ACC112 (cell line): ENCODE measurements around the gene AQP12A.

Experiments
- H2AFZ ChIP-seq: fragments of 200-600 bp; sonication (generic); one replicate; pipeline ENCODE4 v1.6.0; 2017; ENCODE audit warnings: antibody characterized with exemption, low read length; ENCODE audit not compliant: unreplicated experiment
- H3K27ac ChIP-seq: fragments of 200-600 bp; sonication (generic); 2 replicates; pipeline ENCODE4 v1.5.1; 2014; ENCODE audit warnings: low read depth, mild to moderate bottlenecking, antibody characterized with exemption, low read length, moderate library complexity
- H3K27me3 ChIP-seq: fragments of 200-600 bp; sonication (generic); 2 replicates; pipeline ENCODE4 v1.6.1; 2014; ENCODE audit warnings: mild to moderate bottlenecking, antibody characterized with exemption, low read length, moderate library complexity, mixed read lengths; ENCODE audit not compliant: insufficient read depth
- H3K36me3 ChIP-seq: fragments of 200-600 bp; sonication (generic); 2 replicates; pipeline ENCODE4 v1.6.1; 2016; ENCODE audit warnings: mild to moderate bottlenecking, antibody characterized with exemption, low read length, moderate library complexity, mixed read lengths; ENCODE audit not compliant: insufficient read depth
- H3K4me1 ChIP-seq: fragments of 200-600 bp; sonication (generic); one replicate; pipeline ENCODE4 v1.6.1; 2016; ENCODE audit warnings: low read length, mixed read lengths; ENCODE audit not compliant: insufficient read depth, unreplicated experiment, control insufficient read depth
- H3K4me3 ChIP-seq: fragments of 200-600 bp; sonication (generic); 2 replicates; pipeline ENCODE4 v1.5.1; 2014; ENCODE audit warnings: mild to moderate bottlenecking, low read depth, low read length
- H3K79me2 ChIP-seq: fragments of 200-600 bp; sonication (generic); one replicate; pipeline ENCODE4 v1.6.0; 2016; ENCODE audit warnings: low read length; ENCODE audit not compliant: control insufficient read depth, unreplicated experiment, insufficient read depth

AQP12A gene

DNA sequence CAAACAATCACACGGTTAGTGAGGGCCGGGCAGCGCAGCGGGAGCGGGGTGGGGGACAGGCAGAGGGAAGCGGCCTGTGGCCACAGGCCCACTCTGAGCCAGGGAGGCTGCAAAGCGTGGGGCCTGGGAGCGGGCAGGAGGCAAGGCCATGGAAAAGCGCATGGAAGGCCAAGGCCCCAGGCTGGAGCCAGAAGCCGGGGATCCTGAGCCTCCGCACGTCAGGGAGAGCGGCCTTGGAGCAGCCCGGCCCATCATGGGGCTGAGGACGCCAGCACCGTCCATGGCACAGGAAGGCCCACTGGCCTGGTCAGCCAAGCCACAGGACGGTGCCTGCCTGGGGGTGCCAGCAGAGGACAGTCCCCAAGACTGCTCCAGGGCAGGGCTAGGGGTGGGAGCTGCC, 43.1 kb downstream of the AQP12A start:
- no peaks in the 10 kb centered on the region for H3K36me3 ChIP-seq
- H3K4me3 ChIP-seq, result no peak overlapping the region
- peaks cover 40% of the 10 kb centered on the region for H3K27me3 ChIP-seq
- H3K27ac ChIP-seq, result no peak overlapping the region
- H3K4me1 ChIP-seq, result peaks cover 3% of the 10 kb centered on the region
- H2AFZ ChIP-seq, result no peak overlapping the region
- no peaks in the 10 kb centered on the region for H3K79me2 ChIP-seq

DNA sequence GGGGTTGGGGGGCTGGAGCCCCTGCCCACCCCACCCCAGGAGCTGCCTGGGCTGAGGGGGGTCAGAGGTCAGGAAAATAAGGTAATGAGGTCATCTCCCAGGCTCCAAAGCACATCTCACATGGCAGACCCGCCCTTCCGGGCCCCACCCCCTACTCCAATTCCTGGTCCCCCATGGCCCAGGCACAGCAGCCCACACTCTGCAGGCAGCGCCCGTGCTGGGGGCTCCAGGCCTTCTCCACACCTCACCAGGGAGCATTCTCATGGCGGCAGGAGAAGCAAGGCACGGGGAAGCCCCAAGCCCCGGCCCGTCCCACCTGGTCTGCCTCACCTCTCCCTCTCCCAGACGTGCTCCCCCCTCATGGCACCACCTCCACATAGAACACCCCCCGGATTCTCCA, 43.8 kb downstream of the AQP12A start:
- no peak overlapping the region for H2AFZ ChIP-seq
- H3K27me3 ChIP-seq, result peaks cover 35% of the 10 kb centered on the region
- H3K36me3 ChIP-seq, result no peaks in the 10 kb centered on the region
- H3K79me2 ChIP-seq, result no peaks in the 10 kb centered on the region
- H3K27ac ChIP-seq, result no peak overlapping the region
- peaks cover 3% of the 10 kb centered on the region for H3K4me1 ChIP-seq
- H3K4me3 ChIP-seq, result no peak overlapping the region

DNA sequence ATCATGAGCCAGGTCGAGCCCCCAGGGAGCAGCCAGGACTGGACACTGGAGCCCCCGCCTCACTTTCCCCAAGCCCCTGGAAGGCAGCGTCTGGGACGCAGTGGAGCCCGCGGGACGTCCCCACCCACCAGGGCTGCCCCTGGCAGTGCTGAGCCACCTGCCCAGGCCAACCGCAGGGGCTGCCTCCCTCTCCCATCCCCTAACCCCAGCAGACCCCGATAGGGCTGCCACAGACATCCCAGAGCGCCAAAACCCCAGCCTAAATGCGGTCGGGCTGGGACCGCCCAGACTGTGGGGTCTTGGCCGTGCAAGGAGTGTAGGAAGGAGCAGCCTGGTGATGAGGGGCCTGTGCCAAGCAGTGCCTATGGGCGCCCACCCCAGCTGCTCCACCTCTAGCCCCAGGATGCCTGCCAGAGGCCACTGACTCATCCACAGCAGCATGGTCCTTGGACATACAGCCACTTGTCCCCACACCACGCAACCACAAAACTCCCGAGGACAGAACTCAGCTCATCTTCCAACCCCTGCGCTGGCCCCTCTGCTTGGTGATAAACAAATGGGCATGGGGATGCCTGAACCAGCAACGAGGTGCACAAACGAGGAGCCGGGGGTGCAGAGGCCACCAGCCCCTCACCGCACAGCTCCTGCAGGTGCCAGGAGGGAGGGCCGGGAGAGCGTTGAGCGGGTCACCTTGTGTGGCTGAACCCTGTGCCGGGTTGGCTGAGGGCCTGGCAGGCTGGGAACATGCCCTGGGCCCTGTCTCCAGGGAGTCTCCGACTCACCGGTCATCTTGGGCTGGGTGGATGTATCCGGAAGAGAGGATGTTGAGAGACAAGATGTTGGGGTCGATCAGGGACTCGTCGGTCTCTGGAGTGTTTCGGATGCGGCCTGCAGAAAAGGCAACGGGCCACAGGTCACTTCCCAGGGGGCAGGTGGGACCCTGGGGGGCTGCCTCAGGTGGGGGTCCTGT, 44.9 kb downstream of the AQP12A start:
- no peak overlapping the region for H3K4me3 ChIP-seq
- no peak overlapping the region for H2AFZ ChIP-seq
- H3K27me3 ChIP-seq, result peaks cover 25% of the 10 kb centered on the region
- no peak overlapping the region for H3K27ac ChIP-seq
- H3K36me3 ChIP-seq, result no peaks in the 10 kb centered on the region
- peaks cover 3% of the 10 kb centered on the region for H3K4me1 ChIP-seq
- H3K79me2 ChIP-seq, result no peaks in the 10 kb centered on the region

DNA sequence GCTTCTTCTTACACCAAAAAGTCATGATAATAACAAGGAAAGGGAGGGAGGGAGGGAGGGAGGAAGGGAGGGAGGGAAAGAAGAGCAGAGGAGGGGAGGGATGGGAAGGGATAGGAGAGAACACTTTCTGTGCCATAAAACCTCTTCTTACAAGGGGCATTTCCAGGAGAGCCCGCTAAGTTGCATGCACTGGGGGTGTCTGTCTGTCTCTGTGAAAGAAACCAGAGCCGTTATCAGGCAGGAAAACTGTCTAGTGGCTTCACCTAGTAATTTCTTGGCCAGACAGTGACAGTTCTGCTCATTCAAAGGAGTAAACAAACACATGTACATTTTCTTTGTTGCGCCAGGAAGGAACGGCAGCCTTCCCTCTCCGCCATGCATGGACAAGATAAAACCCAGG, 45.8 kb downstream of the AQP12A start:
- Histone ChIP-seq H2AFZ (no peak overlapping the region), H3K36me3 (no peaks in the 10 kb centered on the region), H3K79me2 (no peaks in the 10 kb centered on the region), H3K27me3 (peaks cover 30% of the 10 kb centered on the region), H3K4me3 (no peak overlapping the region), H3K27ac (no peak overlapping the region), H3K4me1 (peaks cover 3% of the 10 kb centered on the region)

DNA sequence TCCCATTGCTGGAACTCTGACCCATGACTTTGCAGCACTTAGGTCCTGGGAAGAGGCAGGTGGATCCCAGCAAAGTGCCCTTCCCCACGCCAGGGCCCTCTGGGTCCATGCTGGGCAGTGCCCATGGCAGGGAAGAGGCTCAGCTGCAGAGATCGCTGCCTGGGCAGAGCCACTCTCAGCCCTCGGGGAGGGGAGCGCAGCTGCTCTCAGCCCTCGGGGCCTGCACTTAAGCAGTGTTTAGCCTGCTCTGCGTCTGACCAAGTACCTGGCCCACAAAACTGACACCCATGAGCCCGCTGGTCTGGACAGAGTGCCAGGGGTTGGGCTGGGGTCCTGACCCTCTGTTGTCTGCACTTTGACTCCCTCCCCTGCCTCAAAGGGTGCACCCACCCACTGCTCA, 46.3 kb downstream of the AQP12A start:
- peaks cover 30% of the 10 kb centered on the region for H3K27me3 ChIP-seq
- no peaks in the 10 kb centered on the region for H3K79me2 ChIP-seq
- no peak overlapping the region for H3K27ac ChIP-seq
- H2AFZ ChIP-seq, result no peak overlapping the region
- peaks cover 3% of the 10 kb centered on the region for H3K4me1 ChIP-seq
- no peak overlapping the region for H3K4me3 ChIP-seq
- H3K36me3 ChIP-seq, result no peaks in the 10 kb centered on the region

DNA sequence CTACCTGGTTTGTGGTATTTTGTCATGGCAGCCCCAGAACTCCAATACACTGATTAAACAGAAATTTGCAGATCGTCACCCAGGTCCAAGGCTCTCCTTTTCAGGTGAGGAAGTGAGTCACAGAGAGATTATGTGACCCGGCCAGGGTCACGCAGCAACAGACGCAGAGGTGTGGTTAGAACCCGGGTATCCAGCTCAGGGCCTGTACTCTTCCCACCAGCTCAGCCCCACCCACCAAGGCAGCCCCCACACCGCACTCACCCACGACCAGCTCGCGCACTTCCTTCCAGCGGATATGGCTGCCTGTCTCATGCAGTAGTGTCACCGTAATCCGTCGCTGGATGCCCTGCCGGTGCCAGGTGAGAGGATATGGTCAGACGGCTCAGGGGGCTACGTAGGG, 48.1 kb downstream of the AQP12A start:
- Histone ChIP-seq H3K4me3 (no peak overlapping the region), H3K36me3 (no peaks in the 10 kb centered on the region), H2AFZ (no peak overlapping the region), H3K27me3 (peaks cover 30% of the 10 kb centered on the region), H3K27ac (no peak overlapping the region), H3K4me1 (peaks cover 3% of the 10 kb centered on the region), H3K79me2 (no peaks in the 10 kb centered on the region)

DNA sequence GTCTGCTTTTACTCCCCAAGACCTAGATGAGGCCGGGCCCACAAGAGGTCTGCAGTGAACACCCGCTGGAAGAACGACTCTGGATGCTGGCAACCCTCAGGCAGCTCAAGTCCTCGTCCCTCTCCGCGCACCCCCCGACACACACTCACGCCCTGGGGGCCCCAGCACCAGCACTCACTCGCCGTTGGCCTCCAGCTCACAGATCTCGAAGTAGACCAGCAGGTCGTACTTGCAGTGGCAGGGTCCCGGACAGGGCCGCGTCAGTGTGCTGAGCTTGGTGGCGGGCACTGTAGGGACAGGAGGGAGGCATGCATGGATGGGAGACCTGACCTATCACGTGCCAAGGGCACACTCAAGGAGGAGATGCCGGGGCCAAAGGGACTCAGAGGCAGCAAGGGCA, 49.4 kb downstream of the AQP12A start:
- H3K36me3 ChIP-seq, result no peaks in the 10 kb centered on the region
- H3K27me3 ChIP-seq, result peaks cover 30% of the 10 kb centered on the region
- no peaks in the 10 kb centered on the region for H3K79me2 ChIP-seq
- H2AFZ ChIP-seq, result no peak overlapping the region
- H3K4me1 ChIP-seq, result peaks cover 3% of the 10 kb centered on the region
- no peak overlapping the region for H3K4me3 ChIP-seq
- no peak overlapping the region for H3K27ac ChIP-seq

DNA sequence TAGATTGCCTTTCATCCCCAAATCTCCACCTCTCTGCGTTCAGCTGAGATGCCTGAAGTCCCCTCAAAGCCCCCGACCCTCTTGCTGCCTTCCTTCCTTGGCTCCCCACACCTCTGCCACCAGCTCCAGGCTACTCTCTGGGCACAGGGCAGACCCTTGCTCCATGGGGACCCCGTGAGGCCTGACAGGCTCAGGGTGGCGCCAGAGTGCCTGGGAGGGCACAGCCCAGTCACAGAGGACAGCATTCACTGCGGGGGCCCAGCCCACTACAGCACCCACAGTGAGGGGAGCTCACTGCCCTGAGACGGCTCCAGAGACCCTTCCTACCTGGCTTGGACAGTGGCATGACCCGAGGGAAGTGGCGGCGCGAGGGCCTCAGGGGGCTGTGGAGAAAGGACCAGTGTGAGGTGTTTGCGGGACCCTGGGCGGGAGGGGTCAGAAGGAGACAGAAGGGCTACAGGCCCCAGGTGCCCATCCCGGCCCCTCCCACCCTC, 51.0 kb downstream of the AQP12A start:
- Histone ChIP-seq H3K4me3 (no peak overlapping the region), H3K27me3 (peaks cover 24% of the 10 kb centered on the region), H3K27ac (no peak overlapping the region), H3K4me1 (no peaks in the 10 kb centered on the region), H3K36me3 (no peaks in the 10 kb centered on the region), H3K79me2 (no peaks in the 10 kb centered on the region), H2AFZ (no peak overlapping the region)

DNA sequence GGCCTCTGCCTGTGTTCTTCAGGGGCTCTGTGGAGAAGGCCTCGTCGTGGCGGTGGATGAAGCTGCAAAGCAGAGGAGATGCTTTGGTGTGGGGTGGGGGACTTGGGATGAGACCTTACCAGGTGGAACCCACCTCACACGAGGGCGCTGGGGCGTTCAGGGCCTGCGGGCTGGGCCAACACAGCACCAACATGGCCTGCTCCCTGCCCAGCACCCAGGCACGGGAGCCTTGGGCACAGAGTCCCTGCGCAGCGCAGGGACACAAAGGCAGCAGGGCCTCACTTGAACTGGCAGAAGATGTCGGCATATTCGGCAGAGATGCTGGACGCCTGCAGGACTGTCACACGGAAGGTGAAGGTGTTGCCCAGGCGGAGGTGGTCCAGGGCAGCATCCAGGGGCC, 53.8 kb downstream of the AQP12A start:
- H3K4me1 ChIP-seq, result no peaks in the 10 kb centered on the region
- H2AFZ ChIP-seq, result no peak overlapping the region
- no peaks in the 10 kb centered on the region for H3K36me3 ChIP-seq
- H3K27ac ChIP-seq, result no peak overlapping the region
- H3K79me2 ChIP-seq, result no peaks in the 10 kb centered on the region
- H3K4me3 ChIP-seq, result no peak overlapping the region
- H3K27me3 ChIP-seq, result peaks cover 7% of the 10 kb centered on the region; the same call in 1 of the 2 replicates

DNA sequence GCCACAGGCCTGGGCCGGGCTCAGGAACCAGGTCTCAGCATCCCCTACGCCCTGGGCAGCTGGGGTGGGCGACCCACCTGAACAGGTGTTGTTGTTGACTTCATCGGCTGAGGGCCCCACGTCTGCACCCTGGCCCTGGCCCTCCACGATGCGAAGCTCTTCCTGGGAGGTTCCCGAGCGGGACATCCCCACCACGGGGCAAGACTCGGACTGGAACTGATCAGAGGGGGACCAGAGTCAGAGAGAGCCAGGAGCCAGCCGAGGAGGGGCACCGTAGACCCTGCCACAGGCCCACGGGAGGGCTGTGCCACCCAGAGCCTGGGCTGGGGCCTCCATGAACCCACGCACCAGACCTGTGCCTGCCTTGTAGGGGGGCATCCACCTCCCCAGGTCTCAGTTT, 54.3 kb downstream of the AQP12A start:
- H3K36me3 ChIP-seq, result no peaks in the 10 kb centered on the region

DNA sequence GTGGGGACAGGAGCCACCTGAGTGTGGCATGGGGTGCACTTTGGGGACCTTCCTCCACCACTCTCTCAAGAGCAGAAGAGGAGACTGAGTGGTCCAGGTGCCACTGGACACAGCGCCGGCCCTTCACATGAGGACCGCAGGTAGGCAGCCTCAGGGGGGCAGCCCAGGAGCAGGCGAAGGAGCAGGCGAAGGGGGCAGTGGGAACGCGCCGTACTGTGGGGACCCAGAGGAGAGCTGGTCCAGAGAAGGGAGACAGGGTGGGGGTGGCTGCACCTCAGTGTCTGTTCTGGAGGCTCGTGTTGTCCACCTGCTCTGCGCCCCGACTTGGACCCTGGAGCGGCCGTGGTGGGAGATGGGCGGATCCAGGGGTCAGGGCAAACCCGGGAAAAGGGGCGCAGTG, 55.0 kb downstream of the AQP12A start:
- H3K27me3 ChIP-seq, result peaks cover 5% of the 10 kb centered on the region; the same call in 1 of the 2 replicates
- H3K4me3 ChIP-seq, result no peak overlapping the region
- H3K79me2 ChIP-seq, result no peaks in the 10 kb centered on the region
- no peak overlapping the region for H2AFZ ChIP-seq
- H3K27ac ChIP-seq, result no peak overlapping the region
- H3K4me1 ChIP-seq, result no peaks in the 10 kb centered on the region
- H3K36me3 ChIP-seq, result no peaks in the 10 kb centered on the region

More for the DNA sequence above, 54.3 kb downstream of the AQP12A start:
- Histone ChIP-seq H3K79me2 (no peaks in the 10 kb centered on the region), H3K4me1 (no peaks in the 10 kb centered on the region), H3K27me3 (peaks cover 7% of the 10 kb centered on the region; the same call in 1 of the 2 replicates), H3K27ac (no peak overlapping the region), H2AFZ (no peak overlapping the region), H3K4me3 (no peak overlapping the region)
